Tongue (tissue), 2 donors: ENCODE measurements around the gene SGMS1. TPM values are rescaled to one million over a fixed set of nuclear protein-coding genes. Genes with fewer than 3 reads are reported as not detected.

ENCODE experiments used
- DNase-seq: peaks from one replicate; pipeline ENCODE4 v3.0.0-alpha.2; 2015
- total RNA-seq: library from RNA; depleted of rRNA; stranded (reverse); fragments of >200 nt; gene quantifications from one replicate; pipeline ENCODE4 v1.2.3, GENCODE V29; 2014

The SGMS1 gene
- total RNA-seq, 1 donor from 2014 or later, result 56.2 TPM

- DNase-seq, result peak; percentile 31
These were observed 202.6 kb downstream of the SGMS1 start for GRCh38 chr10:50421026-50421719.

GRCh38 chr10:50420196-50420595, 203.6 kb downstream of the SGMS1 start:
- no peak for DNase-seq

GRCh38 chr10:50419756-50420155, 204.0 kb downstream of the SGMS1 start:
- DNase-seq, result no peak

DNA sequence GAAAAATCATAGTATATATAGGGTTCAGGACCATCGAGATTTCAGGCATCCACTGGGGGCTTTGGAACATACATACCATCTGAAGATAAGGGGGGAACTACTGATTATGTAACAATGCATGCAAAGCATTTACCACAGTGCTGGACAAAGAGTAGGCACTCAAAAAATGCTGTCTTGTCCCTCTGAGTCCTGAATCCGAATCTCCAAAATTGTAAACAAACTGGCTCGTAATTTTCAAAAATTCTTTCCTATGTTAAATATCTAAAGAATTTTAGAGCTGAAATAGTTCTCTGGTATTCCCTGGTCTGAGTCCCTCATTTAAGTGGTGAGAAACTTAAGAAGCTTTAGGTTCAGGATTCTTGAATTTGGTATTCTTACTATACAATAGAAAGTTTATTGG, 204.7 kb downstream of the SGMS1 start:
- DNase-seq, result no peak

DNA sequence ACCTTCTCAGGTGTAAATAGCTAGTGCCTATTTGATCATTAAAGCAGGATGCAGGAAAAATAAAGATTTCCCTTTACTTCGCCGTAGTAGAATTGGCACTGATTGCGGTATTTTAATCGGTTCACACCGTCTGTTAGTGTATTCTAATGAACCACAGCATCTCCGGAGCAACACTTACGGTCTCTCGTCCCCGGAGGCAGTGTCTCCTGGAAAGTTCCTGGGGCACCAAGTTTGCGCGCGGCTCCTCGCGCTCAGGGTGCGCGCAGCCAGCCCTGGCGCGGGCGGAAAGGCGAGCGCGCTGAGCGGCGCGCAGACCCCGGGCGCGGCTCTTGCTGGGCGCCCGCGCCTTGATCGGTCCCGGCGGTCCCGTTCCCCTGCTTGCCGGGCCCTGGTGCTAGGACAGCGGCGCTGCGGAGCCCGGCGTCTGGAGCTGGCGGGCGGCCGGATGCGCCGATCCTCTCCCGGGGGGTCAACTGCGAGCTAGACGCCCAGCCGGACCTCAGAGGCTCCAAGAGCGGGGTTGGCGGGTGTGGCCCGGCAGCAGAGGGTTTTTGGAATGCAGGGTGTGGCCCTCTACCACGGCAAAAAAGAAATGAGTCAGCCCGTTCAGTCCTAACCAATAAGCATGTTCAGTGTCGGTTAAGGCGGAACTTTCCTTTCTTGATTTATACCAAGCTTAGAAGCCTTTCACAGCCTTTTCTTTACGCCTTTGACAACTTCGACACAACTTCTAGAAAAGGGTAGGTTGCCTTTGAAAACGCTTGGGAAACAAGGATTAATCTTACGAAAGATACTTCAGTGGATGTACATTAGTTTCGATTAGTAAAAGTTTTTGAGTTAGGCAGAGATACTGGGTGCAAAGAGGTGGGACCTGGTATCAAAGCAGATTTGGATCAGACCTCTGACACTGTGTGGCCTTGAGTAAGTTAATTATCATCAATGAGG, 205.6 kb downstream of the SGMS1 start:
- DNase-seq, result peak; percentile 66

GRCh38 chr10:50417486-50417885, 206.3 kb downstream of the SGMS1 start:
- DNase-seq, result no peak

DNA sequence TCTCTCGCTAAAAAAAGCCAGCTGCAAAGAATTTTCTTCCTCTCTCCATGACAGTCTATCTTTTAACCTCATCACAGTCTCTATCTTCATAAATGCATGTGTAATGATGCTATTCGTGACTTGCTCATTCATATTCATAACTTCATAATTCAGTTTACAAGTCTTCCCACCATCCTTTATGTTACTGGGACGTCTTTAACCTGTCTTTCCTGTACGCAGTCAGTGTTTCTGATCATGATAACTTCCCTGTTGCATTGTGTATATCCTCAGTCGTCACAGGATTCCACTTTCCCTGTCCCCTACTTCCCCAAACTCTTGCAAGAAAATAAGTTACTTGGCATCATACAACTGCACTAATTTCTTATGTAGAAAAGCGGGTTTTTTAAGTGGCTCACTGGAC, 206.9 kb downstream of the SGMS1 start:
- no peak for DNase-seq

- peak; percentile 27 for DNase-seq
These were observed 207.5 kb downstream of the SGMS1 start for GRCh38 chr10:50416181-50416824.

GRCh38 chr10:50415292-50415691, 208.5 kb downstream of the SGMS1 start:
- no peak for DNase-seq

DNA sequence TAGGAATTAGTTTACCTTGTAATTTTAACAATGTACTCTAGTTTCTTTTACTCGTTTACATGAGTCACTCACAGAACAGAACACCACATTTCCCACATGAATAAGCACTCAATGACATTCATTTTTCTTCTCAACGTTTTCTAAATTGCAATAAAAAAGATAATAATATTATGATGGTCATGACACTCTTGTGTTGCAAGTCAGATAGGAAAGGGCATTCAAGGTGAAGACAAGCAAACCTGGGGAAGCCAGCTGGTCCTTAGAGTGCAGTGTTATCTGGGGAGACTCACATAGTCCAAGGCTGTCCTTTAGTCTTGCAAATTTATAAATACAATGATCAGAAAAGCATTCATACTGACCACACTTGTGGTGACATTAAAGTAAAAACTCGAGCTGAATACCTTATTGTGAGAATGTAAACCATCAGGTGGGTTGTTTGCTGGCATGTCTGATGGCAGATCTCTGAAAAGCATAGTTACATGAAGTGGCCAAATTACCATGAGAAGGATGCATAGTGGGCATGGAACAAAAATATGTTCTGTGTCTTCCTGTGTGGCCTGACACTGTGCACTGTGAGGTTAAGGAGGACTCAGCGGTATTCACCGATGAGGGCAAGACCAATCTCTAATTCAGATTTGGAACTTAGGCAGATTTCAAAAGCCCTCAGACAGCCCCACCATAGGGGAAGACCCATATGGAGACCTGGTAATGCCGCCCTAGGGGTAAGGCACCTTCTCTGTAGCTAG, 213.5 kb downstream of the SGMS1 start:
- DNase-seq, result no peak

GRCh38 chr10:50407076-50407801, 216.5 kb downstream of the SGMS1 start:
- DNase-seq, result no peak

DNA sequence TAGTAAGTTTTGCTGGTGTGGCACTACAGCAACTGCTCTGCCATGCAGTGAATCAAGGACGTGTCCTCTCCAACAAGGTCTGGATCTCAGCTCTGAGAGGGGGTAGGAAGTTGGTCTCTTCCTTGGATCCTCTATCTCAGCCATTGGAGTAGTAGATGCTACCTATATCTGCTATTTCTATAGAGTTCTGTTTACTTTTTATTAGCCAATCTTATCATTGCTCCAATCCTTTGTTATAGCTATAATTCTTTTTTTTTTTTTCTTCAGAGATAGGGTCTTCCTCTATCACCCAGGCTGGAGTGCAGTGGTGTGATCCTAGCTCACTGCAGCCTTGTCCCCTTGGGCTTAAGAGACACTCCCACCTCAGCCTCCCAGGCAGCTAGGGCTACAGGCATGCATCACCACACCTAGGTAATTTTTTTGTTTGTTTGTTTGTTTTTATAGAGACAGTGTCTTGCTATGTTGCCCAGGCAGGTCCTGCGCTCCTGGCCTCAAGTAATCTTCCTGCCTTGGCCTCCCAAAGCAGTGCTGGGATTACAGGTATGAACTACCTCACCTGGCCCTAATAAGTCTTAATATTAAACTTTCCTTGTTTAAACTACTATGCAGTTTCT, 217.2 kb downstream of the SGMS1 start:
- no peak for DNase-seq

- DNase-seq, result no peak
These were observed 218.0 kb downstream of the SGMS1 start for GRCh38 chr10:50405723-50406122.

DNA sequence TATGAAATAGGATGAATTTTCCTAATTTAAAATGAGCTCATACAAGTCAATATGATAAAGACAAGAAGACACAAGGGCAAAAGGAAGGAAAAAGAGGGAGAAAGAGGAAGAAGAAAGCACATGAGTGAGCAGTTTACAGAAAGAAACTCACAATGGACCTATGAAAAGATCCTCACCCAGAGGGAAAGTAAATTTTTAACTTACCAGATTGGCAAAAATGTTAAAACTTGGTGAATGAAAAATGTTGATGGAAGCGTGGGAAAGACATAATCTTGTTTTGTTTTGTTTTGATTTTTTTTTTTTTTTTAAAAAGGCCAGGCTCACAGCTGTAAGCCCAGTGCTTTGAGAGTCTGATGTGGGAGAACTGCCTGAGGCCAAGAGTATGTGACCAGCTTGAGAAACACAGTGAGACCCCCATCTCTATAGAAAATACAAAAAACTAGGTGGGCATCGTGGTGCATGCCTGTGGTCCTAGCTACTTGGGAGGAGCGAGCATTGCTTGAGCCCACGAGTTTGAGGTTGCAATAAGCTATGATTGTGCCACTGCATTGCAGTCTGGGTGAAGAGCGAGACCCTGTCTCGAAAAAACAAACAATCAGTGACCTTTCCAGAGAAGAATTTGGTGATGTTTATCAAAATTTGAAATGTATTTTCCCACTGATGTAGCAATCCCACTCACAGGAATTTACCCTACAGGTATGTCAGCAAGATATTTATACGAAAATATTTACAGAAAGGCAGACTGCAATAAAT, 219.6 kb downstream of the SGMS1 start:
- no peak for DNase-seq

GRCh38 chr10:50403074-50403473, 220.7 kb downstream of the SGMS1 start:
- DNase-seq, result no peak

DNA sequence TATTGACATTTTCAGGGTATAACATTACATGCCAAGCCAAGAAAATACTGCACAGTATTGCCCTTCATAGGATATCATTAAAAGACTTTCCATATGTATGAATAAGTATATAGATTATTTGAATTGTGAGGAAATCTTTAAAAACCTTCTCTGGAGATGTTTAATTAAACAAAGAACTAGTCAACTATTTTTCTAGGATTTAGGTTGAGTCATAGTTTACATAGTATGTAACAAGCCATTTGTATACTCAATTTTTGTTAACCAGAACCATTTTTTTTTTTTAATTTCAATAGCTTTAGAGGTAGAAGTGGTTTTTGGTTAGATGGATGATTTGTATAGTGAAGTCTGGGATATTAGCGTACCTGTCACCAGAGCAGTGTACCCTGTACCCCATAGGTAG, 221.3 kb downstream of the SGMS1 start:
- DNase-seq, result no peak

- no peak for DNase-seq
These were observed 223.1 kb downstream of the SGMS1 start for GRCh38 chr10:50400694-50401093.

- no peak for DNase-seq
These were observed 224.9 kb downstream of the SGMS1 start for GRCh38 chr10:50398823-50399222.

GRCh38 chr10:50398381-50398780, 225.4 kb downstream of the SGMS1 start:
- DNase-seq, result no peak
